Body of pancreas (tissue), 4 donors: Measurements from ENCODE around the gene PLXNB2. TPM values are rescaled to one million over a fixed set of nuclear protein-coding genes. Genes with fewer than 3 reads are reported as not detected.

ENCODE experiments used
- ATAC-seq: fragments of 150-250 bp; one replicate; pipeline ENCODE4 v1.9.1; 2016
- DNase-seq, 4 donors: peaks; one replicate each; pipeline ENCODE4 v3.0.0-alpha.2; 2019
- H3K27ac ChIP-seq, 4 donors: fragments of 200-600 bp; sonication (generic); 1 replicate in 3 of 4; 2 replicates in 1 of 4; pipeline versions ENCODE4 v1.5.1 to v1.6.1; 2016 to 2019; ENCODE audit warnings: mild to moderate bottlenecking in 1 of 4, mixed read lengths in 1 of 4, moderate library complexity in 1 of 4
- H3K27me3 ChIP-seq, 2 donors: fragments of 200-600 bp; sonication (generic); one replicate each; pipeline ENCODE4 v1.6.0; 2016; ENCODE audit warnings: mild to moderate bottlenecking in 1 of 2
- H3K36me3 ChIP-seq, 2 donors: fragments of 200-600 bp; sonication (generic); replicated peaks in 1 of 2; 2 replicates each; pipeline ENCODE4 v1.5.1; 2016; ENCODE audit warnings: low read depth in 2 of 2; ENCODE audit not compliant: insufficient read depth in 1 of 2
- H3K4me1 ChIP-seq: fragments of 200-600 bp; sonication (generic); one replicate; pipeline ENCODE4 v1.6.0; 2016
- H3K4me3 ChIP-seq, 2 donors: fragments of 200-600 bp; sonication (generic); 1 replicate in 1 of 2; 2 replicates in 1 of 2; pipeline ENCODE4 v1.5.1; 2016 to 2019
- H3K9me3 ChIP-seq, 3 donors: fragments of 200-600 bp; sonication (generic); 1 replicate in 2 of 3; 2 replicates in 1 of 3; pipeline ENCODE4 v1.5.1; 2016
- POLR2A ChIP-seq, 3 donors: fragments of 450-650 bp; IDR thresholded peaks; one replicate each; pipeline ENCODE4 v1.6.1; 2016; ENCODE audit warnings: antibody characterized with exemption in 3 of 3, mild to moderate bottlenecking in 2 of 3
- whole genome bisulfite sequencing, 2 donors: methylation state at CpG; one replicate each; pipeline ENCODE4 v1.1.5; 2017; 5-methylcytosine and 5-hydroxymethylcytosine counted together
- intact Hi-C: fragments of 100-400 bp; cut with DNase I; formaldehyde crosslinking; loops from one replicate; pipeline ENCODE4 v1.15.1; 2023
- total RNA-seq, 2 donors: library from RNA; depleted of rRNA; stranded (reverse); fragments of >200 nt; gene quantifications; one replicate each; pipeline ENCODE4 v1.1.0, GENCODE V29; 2016
- TF ChIP-seq, protein P1 (sequence below), 7 experiments: fragments of 450-650 bp in 4 of 7; fragments of 200-600 bp in 3 of 7; sonication (generic) in 3 of 7; IDR thresholded peaks; one replicate each; pipeline ENCODE4 v1.5.1; 2016 to 2019; ENCODE audit warnings: antibody characterized with exemption in 7 of 7

PLXNB2 gene
- total RNA-seq, 2 donors from 2014 or later: 113 to 140 TPM

DNA sequence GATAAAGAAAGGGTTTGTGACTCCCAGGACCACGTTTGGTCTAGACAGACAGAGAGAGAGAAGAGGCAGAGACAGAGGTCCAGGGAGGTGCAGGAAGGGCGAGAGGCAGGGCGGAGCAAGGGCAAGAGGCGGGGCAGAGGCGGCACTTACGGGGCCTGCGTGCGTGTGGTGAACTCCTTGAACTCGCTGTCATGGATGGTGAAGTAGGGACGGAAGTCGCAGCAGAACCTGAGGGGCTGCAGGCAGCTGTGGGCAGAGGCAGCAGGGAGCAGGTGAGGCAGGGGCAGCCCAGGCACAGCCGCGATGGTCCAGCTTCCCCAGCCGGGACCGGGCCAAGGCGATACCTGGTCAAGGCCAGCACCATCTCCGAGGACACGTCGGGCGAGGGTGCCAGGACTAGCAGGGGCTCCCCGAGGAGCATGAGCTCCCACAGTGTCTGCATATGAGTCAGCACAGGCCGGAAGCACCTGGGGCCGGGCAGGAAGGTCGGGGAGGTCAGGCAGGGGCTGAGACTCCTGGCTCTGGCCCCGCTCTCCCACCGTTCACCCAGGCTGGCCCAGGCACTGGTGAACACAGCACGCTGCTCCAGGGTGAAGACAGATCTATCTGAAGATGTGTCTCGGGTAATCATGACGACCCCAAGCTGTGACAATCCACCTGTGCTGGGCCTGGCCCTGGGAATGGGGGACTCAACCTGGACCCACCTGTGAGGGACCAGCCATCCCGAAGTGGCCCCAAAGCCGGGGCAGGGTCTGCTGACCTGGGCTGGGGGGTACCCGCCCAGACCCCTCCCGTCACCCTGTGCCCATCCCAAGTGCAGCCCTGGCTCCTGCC lies 7.2 kb upstream of the PLXNB2 start:
- Histone ChIP-seq H3K27ac (no peak overlapping the region), H3K4me1 (peaks cover under 1% of the 10 kb centered on the region), H3K36me3 (no peaks in the 10 kb centered on the region), H3K27me3 (no peaks in the 10 kb centered on the region), H3K4me3 (no peak overlapping the region), H3K9me3 (no peaks in the 10 kb centered on the region)
- ATAC-seq (no peak), DNase-seq (no peak)
- TF ChIP-seq, protein P1, sequence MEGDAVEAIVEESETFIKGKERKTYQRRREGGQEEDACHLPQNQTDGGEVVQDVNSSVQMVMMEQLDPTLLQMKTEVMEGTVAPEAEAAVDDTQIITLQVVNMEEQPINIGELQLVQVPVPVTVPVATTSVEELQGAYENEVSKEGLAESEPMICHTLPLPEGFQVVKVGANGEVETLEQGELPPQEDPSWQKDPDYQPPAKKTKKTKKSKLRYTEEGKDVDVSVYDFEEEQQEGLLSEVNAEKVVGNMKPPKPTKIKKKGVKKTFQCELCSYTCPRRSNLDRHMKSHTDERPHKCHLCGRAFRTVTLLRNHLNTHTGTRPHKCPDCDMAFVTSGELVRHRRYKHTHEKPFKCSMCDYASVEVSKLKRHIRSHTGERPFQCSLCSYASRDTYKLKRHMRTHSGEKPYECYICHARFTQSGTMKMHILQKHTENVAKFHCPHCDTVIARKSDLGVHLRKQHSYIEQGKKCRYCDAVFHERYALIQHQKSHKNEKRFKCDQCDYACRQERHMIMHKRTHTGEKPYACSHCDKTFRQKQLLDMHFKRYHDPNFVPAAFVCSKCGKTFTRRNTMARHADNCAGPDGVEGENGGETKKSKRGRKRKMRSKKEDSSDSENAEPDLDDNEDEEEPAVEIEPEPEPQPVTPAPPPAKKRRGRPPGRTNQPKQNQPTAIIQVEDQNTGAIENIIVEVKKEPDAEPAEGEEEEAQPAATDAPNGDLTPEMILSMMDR (IDR thresholded peaks at IDR 0.05): no peak
- TF ChIP-seq POLR2A (IDR thresholded peaks at IDR 0.05): peak in 1 of 3 donors; percentile 14
- WGBS, 2 donors: 70 to 81% methylated on average over 20 to 33 of the region's 33 CpGs
- intact Hi-C loops: no loop called here

DNA sequence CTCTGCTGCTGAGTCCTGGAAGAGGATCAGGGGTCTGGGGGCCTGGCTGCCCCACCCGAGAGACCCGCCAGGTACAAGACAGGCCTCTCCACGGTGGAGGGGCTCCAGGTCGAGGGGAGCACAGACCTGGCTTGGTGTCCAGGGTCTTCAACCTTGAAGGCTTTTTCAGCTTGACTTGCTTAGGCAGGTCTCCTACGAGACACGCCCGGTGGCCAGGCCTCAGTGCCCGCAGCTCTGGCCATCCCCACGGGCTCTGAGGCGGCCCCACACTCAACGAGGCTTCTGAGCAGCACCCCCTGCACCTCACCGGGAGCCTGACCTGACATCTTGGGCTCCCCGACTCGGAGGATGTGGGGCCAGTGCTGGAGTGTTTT lies 6.6 kb upstream of the PLXNB2 start:
- no peak overlapping the region for H3K27ac ChIP-seq
- H3K4me1 ChIP-seq: peaks cover 6% of the 10 kb centered on the region
- no peaks in the 10 kb centered on the region for H3K36me3 ChIP-seq
- no peak for TF ChIP-seq POLR2A (IDR thresholded peaks at IDR 0.05)
- TF ChIP-seq, protein P1 (IDR thresholded peaks at IDR 0.05): no peak
- intact Hi-C loops: no loop called here
- WGBS, 2 donors: 52 to 64% methylated on average over 5 to 12 of the region's 14 CpGs
- no peaks in the 10 kb centered on the region for H3K9me3 ChIP-seq
- no peak for ATAC-seq
- no peak for DNase-seq
- H3K27me3 ChIP-seq: no peaks in the 10 kb centered on the region
- H3K4me3 ChIP-seq: no peak overlapping the region

DNA sequence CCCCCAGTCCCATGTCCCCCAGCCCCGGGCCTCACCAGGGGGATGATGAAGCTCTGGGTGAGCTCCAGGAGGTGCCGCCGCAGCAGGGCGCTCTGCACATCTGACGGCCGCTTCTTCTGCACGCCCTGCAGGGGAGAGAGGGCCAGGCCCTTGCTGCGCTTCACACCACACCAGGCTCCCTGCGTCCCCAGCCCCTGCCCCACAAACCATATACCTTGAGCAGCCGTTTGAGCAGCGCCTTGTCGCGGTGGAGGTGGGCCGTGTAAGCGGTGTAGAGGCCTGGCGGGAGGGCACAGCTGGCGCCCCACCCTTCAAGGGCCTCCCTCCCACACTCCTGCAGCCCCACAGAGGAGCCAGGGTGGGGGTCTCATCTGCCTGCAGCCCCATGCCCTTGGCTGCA lies 6.2 kb upstream of the PLXNB2 start:
- H3K4me1 ChIP-seq: peaks cover 8% of the 10 kb centered on the region
- 89 to 91% methylated on average over 15 to 17 of the region's 17 CpGs for WGBS, 2 donors
- no peaks in the 10 kb centered on the region for H3K27me3 ChIP-seq
- no peak overlapping the region for H3K4me3 ChIP-seq
- no peaks in the 10 kb centered on the region for H3K9me3 ChIP-seq
- no peak for DNase-seq
- no peak overlapping the region for H3K27ac ChIP-seq
- H3K36me3 ChIP-seq: no peaks in the 10 kb centered on the region
- ATAC-seq: no peak
- intact Hi-C loops: no loop called here
- TF ChIP-seq, protein P1 (IDR thresholded peaks at IDR 0.05): no peak
- no peak for TF ChIP-seq POLR2A (IDR thresholded peaks at IDR 0.05)

DNA sequence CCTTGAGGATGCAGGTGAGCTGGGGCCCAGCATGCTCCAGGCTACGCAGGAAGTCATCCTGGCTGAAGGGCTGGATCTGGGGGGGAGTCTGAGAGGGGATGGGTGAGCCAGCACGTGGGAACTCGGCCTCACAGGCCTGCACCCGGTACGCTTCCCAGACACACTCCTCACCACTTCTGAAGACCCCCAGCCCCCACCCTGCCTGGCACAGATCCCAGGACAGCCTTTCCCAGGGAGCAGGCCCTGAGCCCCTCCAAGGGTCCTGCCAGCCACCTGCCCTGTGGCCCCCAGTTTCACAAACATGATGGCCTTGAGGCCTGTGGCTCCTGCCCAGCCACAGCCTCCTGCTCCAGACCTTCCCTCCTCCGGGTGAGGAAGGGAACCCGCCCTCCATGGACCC lies 5.6 kb upstream of the PLXNB2 start:
- Histone ChIP-seq H3K4me1 (peaks cover 13% of the 10 kb centered on the region), H3K36me3 (no peaks in the 10 kb centered on the region), H3K9me3 (no peaks in the 10 kb centered on the region), H3K27ac (no peak overlapping the region), H3K4me3 (no peak overlapping the region), H3K27me3 (no peaks in the 10 kb centered on the region)
- ATAC-seq (no peak), DNase-seq (no peak)
- 81 to 100% methylated on average over 1 to 7 of the region's 7 CpGs for WGBS, 2 donors
- intact Hi-C loops: no loop called here
- no peak for TF ChIP-seq POLR2A (IDR thresholded peaks at IDR 0.05)
- TF ChIP-seq, protein P1 (IDR thresholded peaks at IDR 0.05): no peak

DNA sequence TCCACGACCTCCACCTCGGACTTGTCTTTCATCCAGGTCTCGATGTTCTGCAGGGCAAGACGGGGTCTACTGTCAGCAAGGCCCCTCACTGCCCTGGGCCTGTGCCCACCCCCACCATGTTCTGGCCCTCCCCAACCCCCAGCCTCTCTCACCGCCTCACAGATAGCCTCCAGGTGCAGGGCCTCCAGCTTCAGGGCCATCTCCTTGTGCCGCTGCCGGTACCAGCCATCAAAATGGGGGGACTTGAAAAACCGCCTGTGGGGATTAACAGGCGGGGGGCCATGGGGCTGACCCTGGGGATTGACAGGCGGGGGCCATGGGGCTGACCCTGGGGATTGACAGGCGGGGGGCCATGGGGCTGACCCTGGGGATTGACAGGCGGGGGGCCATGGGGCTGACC lies 4.9 kb upstream of the PLXNB2 start:
- TF ChIP-seq, protein P1 (IDR thresholded peaks at IDR 0.05): no peak
- no peak for TF ChIP-seq POLR2A (IDR thresholded peaks at IDR 0.05)
- DNase-seq (no peak), ATAC-seq (no peak)
- H3K9me3 ChIP-seq: no peaks in the 10 kb centered on the region
- no peaks in the 10 kb centered on the region for H3K36me3 ChIP-seq
- H3K27me3 ChIP-seq: no peaks in the 10 kb centered on the region
- H3K4me3 ChIP-seq: no peak overlapping the region
- peaks cover 15% of the 10 kb centered on the region for H3K4me1 ChIP-seq
- intact Hi-C loops: no loop called here
- WGBS, 2 donors: 95 to 100% methylated on average over 2 to 9 of the region's 12 CpGs
- no peak overlapping the region for H3K27ac ChIP-seq
